WTC11 (cell line): ENCODE results near the gene NOX3.

ENCODE experiments used
- CREB1 ChIP-seq: sonication (generic); formaldehyde crosslinking; IDR thresholded peaks from 2 replicates; pipeline ENCODE4 v1.8.0; 2023; ENCODE audit warnings: mild to moderate bottlenecking, missing genetic modification reagents
- CTCF ChIP-seq: fragments of 200-600 bp; IDR thresholded peaks from 2 replicates; pipeline ENCODE4 v1.8.0; 2022; ENCODE audit warnings: antibody characterized with exemption
- ETV6 ChIP-seq: sonication (generic); formaldehyde crosslinking; IDR thresholded peaks from 2 replicates; pipeline ENCODE4 v1.8.1; 2022; ENCODE audit warnings: mild to moderate bottlenecking, missing genetic modification reagents
- MYBL2 ChIP-seq: sonication (generic); formaldehyde crosslinking; IDR thresholded peaks from 2 replicates; pipeline ENCODE4 v1.8.1; 2023; ENCODE audit warnings: mild to moderate bottlenecking, moderate library complexity, missing genetic modification reagents
- SMAD3 ChIP-seq: sonication (generic); formaldehyde crosslinking; IDR thresholded peaks from 2 replicates; pipeline ENCODE4 v1.8.0; 2022; ENCODE audit warnings: missing genetic modification reagents, mild to moderate bottlenecking, borderline replicate concordance
- TEAD4 ChIP-seq: sonication (generic); formaldehyde crosslinking; IDR thresholded peaks from 2 replicates; pipeline ENCODE4 v1.8.0; 2022; ENCODE audit warnings: mild to moderate bottlenecking, missing genetic modification reagents
- USF2 ChIP-seq: sonication (generic); formaldehyde crosslinking; IDR thresholded peaks from 2 replicates; pipeline ENCODE4 v1.8.1; 2023; ENCODE audit warnings: mild to moderate bottlenecking, missing genetic modification reagents, moderate library complexity
- ZNF263 ChIP-seq: sonication (generic); formaldehyde crosslinking; IDR thresholded peaks from 2 replicates; pipeline ENCODE4 v1.8.1; 2022; ENCODE audit warnings: low read depth, mild to moderate bottlenecking, moderate library complexity, missing genetic modification reagents
- ZNF512 ChIP-seq: sonication (generic); formaldehyde crosslinking; IDR thresholded peaks from 2 replicates; pipeline ENCODE4 v1.8.1; 2022; ENCODE audit warnings: missing genetic modification reagents, borderline replicate concordance
- TF ChIP-seq, protein P1 (sequence below): sonication (generic); formaldehyde crosslinking; IDR thresholded peaks from 2 replicates; pipeline ENCODE4 v1.8.1; 2023; ENCODE audit warnings: mild to moderate bottlenecking, missing genetic modification reagents

DNA sequence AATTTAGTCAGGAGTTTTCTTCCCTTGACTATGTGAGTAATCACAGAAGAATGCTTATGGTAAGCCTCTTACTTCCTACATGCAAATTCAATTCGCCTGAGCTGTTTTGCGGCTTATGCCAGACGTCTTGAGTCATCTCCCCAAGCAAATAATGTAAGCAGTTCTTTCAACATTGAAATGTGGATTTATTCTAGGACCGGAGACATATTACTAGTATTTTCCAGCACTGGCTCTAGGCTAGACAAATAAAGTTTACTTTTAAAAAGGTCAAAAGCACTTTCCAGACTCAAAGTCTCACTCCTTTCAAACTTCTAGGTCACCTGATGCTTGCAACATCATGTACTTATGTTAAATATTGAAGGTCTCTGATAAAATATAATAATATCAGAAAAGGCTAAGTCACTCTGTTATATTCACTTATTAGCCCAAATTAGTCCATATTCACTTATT is 38.1 kb upstream of the NOX3 start:
- TF ChIP-seq USF2 (CRISPR knock-in tag) (no peak), ETV6 (CRISPR knock-in tag) (no peak), CTCF (no peak), SMAD3 (no peak), TEAD4 (no peak), ZNF512 (CRISPR knock-in tag) (no peak), CREB1 (CRISPR knock-in tag) (no peak), MYBL2 (CRISPR knock-in tag) (no peak), ZNF263 (CRISPR knock-in tag) (no peak)
- TF ChIP-seq, protein P1, sequence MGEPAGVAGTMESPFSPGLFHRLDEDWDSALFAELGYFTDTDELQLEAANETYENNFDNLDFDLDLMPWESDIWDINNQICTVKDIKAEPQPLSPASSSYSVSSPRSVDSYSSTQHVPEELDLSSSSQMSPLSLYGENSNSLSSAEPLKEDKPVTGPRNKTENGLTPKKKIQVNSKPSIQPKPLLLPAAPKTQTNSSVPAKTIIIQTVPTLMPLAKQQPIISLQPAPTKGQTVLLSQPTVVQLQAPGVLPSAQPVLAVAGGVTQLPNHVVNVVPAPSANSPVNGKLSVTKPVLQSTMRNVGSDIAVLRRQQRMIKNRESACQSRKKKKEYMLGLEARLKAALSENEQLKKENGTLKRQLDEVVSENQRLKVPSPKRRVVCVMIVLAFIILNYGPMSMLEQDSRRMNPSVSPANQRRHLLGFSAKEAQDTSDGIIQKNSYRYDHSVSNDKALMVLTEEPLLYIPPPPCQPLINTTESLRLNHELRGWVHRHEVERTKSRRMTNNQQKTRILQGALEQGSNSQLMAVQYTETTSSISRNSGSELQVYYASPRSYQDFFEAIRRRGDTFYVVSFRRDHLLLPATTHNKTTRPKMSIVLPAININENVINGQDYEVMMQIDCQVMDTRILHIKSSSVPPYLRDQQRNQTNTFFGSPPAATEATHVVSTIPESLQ (CRISPR knock-in tag) = no peak
